SJSA1 (cell line): ENCODE measurements around the gene DAPK2. TPM values are rescaled to one million over a fixed set of nuclear protein-coding genes. Genes with fewer than 3 reads are reported as not detected.

Source experiments
- DNase-seq, 2 experiments: peaks; one replicate each; pipeline ENCODE4 v3.0.0-alpha.2; 2015 to 2020; ENCODE audit warnings: low spot score in 2 of 2, low read depth in 1 of 2
- H3K27ac ChIP-seq: fragments of 250-450 bp; sonication (Bioruptor Pico); 2 replicates; pipeline ENCODE4 v1.5.1; 2020; ENCODE audit warnings: mild to moderate bottlenecking, moderate library complexity
- H3K27me3 ChIP-seq: fragments of 250-450 bp; sonication (Bioruptor Pico); replicated peaks from 2 replicates; pipeline ENCODE4 v1.5.1; 2020; ENCODE audit warnings: mild to moderate bottlenecking, moderate library complexity
- H3K36me3 ChIP-seq: fragments of 250-450 bp; sonication (Bioruptor Pico); 2 replicates; pipeline ENCODE4 v1.5.1; 2020; ENCODE audit warnings: mild to moderate bottlenecking
- H3K4me1 ChIP-seq: fragments of 250-450 bp; sonication (Bioruptor Pico); replicated peaks from 2 replicates; pipeline ENCODE4 v1.6.1; 2021; ENCODE audit warnings: mild to moderate bottlenecking
- H3K4me3 ChIP-seq: fragments of 250-450 bp; sonication (Bioruptor Pico); 2 replicates; pipeline ENCODE4 v1.5.1; 2020; ENCODE audit warnings: mild to moderate bottlenecking
- H3K9me3 ChIP-seq: fragments of 250-450 bp; sonication (Bioruptor Pico); replicated peaks from 2 replicates; pipeline ENCODE4 v1.5.1; 2020; ENCODE audit warnings: mild to moderate bottlenecking
- total RNA-seq: library from RNA; depleted of rRNA; stranded (reverse); fragments of >200 nt; shearing (Covaris generic); gene quantifications from 2 replicates; pipeline ENCODE4 v1.2.3, GENCODE V29; 2014

The DAPK2 gene
- total RNA-seq, 1 experiment from 2014 or later, result 0.34 TPM

- Histone ChIP-seq H3K36me3 (no peaks in the 10 kb centered on the region), H3K4me3 (no peak overlapping the region), H3K27ac (no peak overlapping the region), H3K27me3 (peaks cover 3% of the 10 kb centered on the region; the same call in 1 of the 2 replicates), H3K9me3 (no peaks in the 10 kb centered on the region), H3K4me1 (peaks cover 9% of the 10 kb centered on the region)
- DNase-seq, result no peak
These were observed 37.0 kb downstream of the DAPK2 start for GRCh38 chr15:64009241-64009640.

GRCh38 chr15:64008177-64008576, 38.1 kb downstream of the DAPK2 start:
- H3K27ac ChIP-seq, result no peak overlapping the region
- no peaks in the 10 kb centered on the region for H3K36me3 ChIP-seq
- H3K9me3 ChIP-seq, result no peaks in the 10 kb centered on the region
- DNase-seq, result no peak
- H3K4me3 ChIP-seq, result no peak overlapping the region
- H3K4me1 ChIP-seq, result peaks cover 9% of the 10 kb centered on the region
- 0 out of 2 replicates have a peak, but pooled peaks cover 3% of the 10 kb centered on the region for H3K27me3 ChIP-seq

- Histone ChIP-seq H3K36me3 (no peaks in the 10 kb centered on the region), H3K9me3 (no peaks in the 10 kb centered on the region), H3K27ac (no peak overlapping the region), H3K4me3 (no peak overlapping the region), H3K27me3 (peaks cover 3% of the 10 kb centered on the region; the same call in 1 of the 2 replicates), H3K4me1 (peaks cover 9% of the 10 kb centered on the region)
- no peak for DNase-seq
These were observed 39.6 kb downstream of the DAPK2 start for GRCh38 chr15:64006642-64007041.

GRCh38 chr15:64004587-64004986, 41.7 kb downstream of the DAPK2 start:
- DNase-seq, result no peak

GRCh38 chr15:64004056-64004455, 42.2 kb downstream of the DAPK2 start:
- Histone ChIP-seq H3K36me3 (no peaks in the 10 kb centered on the region), H3K9me3 (no peaks in the 10 kb centered on the region), H3K27me3 (peaks cover 3% of the 10 kb centered on the region; the same call in 1 of the 2 replicates), H3K4me1 (no peaks in the 10 kb centered on the region), H3K27ac (no peak overlapping the region), H3K4me3 (no peak overlapping the region)
- DNase-seq, result no peak

More at GRCh38 chr15:64004587-64004986, 41.7 kb downstream of the DAPK2 start:
- Histone ChIP-seq H3K27me3 (peaks cover 3% of the 10 kb centered on the region; the same call in 1 of the 2 replicates), H3K36me3 (no peaks in the 10 kb centered on the region), H3K4me3 (no peak overlapping the region), H3K27ac (no peak overlapping the region), H3K4me1 (no peaks in the 10 kb centered on the region), H3K9me3 (no peaks in the 10 kb centered on the region)

GRCh38 chr15:64003182-64003581, 43.1 kb downstream of the DAPK2 start:
- no peaks in the 10 kb centered on the region for H3K4me1 ChIP-seq
- peaks cover 2% of the 10 kb centered on the region; the same call in 1 of the 2 replicates for H3K27me3 ChIP-seq
- H3K36me3 ChIP-seq, result no peaks in the 10 kb centered on the region
- no peak overlapping the region for H3K27ac ChIP-seq
- no peak for DNase-seq
- no peaks in the 10 kb centered on the region for H3K9me3 ChIP-seq
- no peak overlapping the region for H3K4me3 ChIP-seq

- H3K4me1 ChIP-seq, result no peaks in the 10 kb centered on the region
- DNase-seq, result no peak
- H3K27me3 ChIP-seq, result peaks cover 2% of the 10 kb centered on the region
- no peak overlapping the region for H3K4me3 ChIP-seq
- no peak overlapping the region for H3K27ac ChIP-seq
- no peaks in the 10 kb centered on the region for H3K36me3 ChIP-seq
- no peaks in the 10 kb centered on the region for H3K9me3 ChIP-seq
These were observed 45.1 kb downstream of the DAPK2 start for GRCh38 chr15:64001148-64001547.

GRCh38 chr15:64000183-64000951, 45.9 kb downstream of the DAPK2 start:
- Histone ChIP-seq H3K27ac (no peak overlapping the region), H3K9me3 (no peaks in the 10 kb centered on the region), H3K4me1 (no peaks in the 10 kb centered on the region), H3K27me3 (peaks cover 2% of the 10 kb centered on the region), H3K4me3 (no peak overlapping the region), H3K36me3 (no peaks in the 10 kb centered on the region)
- DNase-seq, result no peak

- no peak overlapping the region for H3K27ac ChIP-seq
- no peaks in the 10 kb centered on the region for H3K9me3 ChIP-seq
- no peak for DNase-seq
- peaks cover 2% of the 10 kb centered on the region for H3K27me3 ChIP-seq
- H3K4me1 ChIP-seq, result no peaks in the 10 kb centered on the region
- H3K4me3 ChIP-seq, result no peak overlapping the region
- H3K36me3 ChIP-seq, result no peaks in the 10 kb centered on the region
These were observed 47.1 kb downstream of the DAPK2 start for GRCh38 chr15:63999177-63999576.

- H3K27ac ChIP-seq, result no peak overlapping the region
These were observed 47.8 kb downstream of the DAPK2 start for GRCh38 chr15:63998489-63998888.

GRCh38 chr15:63997715-63998442, 48.4 kb downstream of the DAPK2 start:
- H3K4me1 ChIP-seq, result no peaks in the 10 kb centered on the region
- peaks cover 2% of the 10 kb centered on the region for H3K27me3 ChIP-seq
- H3K4me3 ChIP-seq, result no peak overlapping the region
- no peak overlapping the region for H3K27ac ChIP-seq
- H3K9me3 ChIP-seq, result no peaks in the 10 kb centered on the region
- DNase-seq, result no peak
- H3K36me3 ChIP-seq, result no peaks in the 10 kb centered on the region

More at GRCh38 chr15:63998489-63998888, 47.8 kb downstream of the DAPK2 start:
- no peak for DNase-seq
- Histone ChIP-seq H3K4me1 (no peaks in the 10 kb centered on the region), H3K36me3 (no peaks in the 10 kb centered on the region), H3K9me3 (no peaks in the 10 kb centered on the region), H3K4me3 (no peak overlapping the region), H3K27me3 (peaks cover 2% of the 10 kb centered on the region)

GRCh38 chr15:63996794-63997357, 49.4 kb downstream of the DAPK2 start:
- H3K27me3 ChIP-seq, result peaks cover 2% of the 10 kb centered on the region; the same call in 1 of the 2 replicates

GRCh38 chr15:63995789-63996188, 50.5 kb downstream of the DAPK2 start:
- DNase-seq, result no peak
- Histone ChIP-seq H3K27ac (no peak overlapping the region), H3K27me3 (peaks cover 2% of the 10 kb centered on the region; the same call in 1 of the 2 replicates), H3K4me1 (no peaks in the 10 kb centered on the region), H3K9me3 (no peaks in the 10 kb centered on the region), H3K4me3 (no peak overlapping the region), H3K36me3 (no peaks in the 10 kb centered on the region)

More at GRCh38 chr15:63996794-63997357, 49.4 kb downstream of the DAPK2 start:
- Histone ChIP-seq H3K4me1 (no peaks in the 10 kb centered on the region), H3K36me3 (no peaks in the 10 kb centered on the region), H3K27ac (no peak overlapping the region), H3K9me3 (no peaks in the 10 kb centered on the region), H3K4me3 (no peak overlapping the region)
- no peak for DNase-seq
